ENCODE data around the gene TRANK1. TPM values are rescaled to one million over a fixed set of nuclear protein-coding genes. Genes with fewer than 3 reads are reported as not detected.

Gene TRANK1
- polyA plus RNA-seq, 1 donor (not counting 4 experiments of a cell fraction or from before 2014, with no cell fraction given): 3.2 TPM

DNA sequence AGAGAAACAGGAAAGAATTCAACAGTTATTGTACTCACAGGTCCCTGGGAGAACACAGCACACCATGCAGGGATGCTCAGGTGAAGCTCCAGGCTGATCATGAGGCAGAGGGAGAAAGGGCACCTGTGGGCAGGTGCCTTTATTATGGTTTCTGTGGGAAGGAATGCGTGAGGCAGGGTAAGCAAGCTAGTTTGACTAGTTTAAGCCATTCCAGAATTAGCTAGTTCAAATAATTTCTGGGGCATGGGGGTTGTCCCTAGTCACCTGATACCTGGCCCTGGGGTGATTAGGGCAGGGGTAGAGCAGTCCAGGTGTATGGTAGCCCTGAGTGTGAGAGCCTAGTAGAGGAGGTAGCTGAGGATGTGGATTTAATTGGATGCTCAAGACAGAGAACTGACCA is 132.6 kb downstream of the TRANK1 start:
- Histone ChIP-seq H4K20me1 (ENCODE audit: control insufficient read depth, extremely low read depth, insufficient read depth, low read length) (no peaks in the 10 kb centered on the region), H3K79me2 (ENCODE audit: control insufficient read depth, insufficient read depth, low read length) (no peaks in the 10 kb centered on the region), H3K9me3 (ENCODE audit: control insufficient read depth, low read depth, low read length) (no peaks in the 10 kb centered on the region), H3K27ac (ENCODE audit: control insufficient read depth, insufficient read depth, low read length) (no peak overlapping the region), H3K9me1 (ENCODE audit: control insufficient read depth, extremely low read depth, insufficient read depth, low read length) (no peaks in the 10 kb centered on the region), H3K36me3 (ENCODE audit: control insufficient read depth in 2 of 2, extremely low read depth in 1 of 2, insufficient read depth in 2 of 2, low read length in 2 of 2) (no peaks in the 10 kb centered on the region), H3K27me3 (ENCODE audit: control insufficient read depth, extremely low read depth, insufficient read depth, low read length) (no peaks in the 10 kb centered on the region), H3K9ac (ENCODE audit: control insufficient read depth, extremely low read depth, insufficient read depth, low read length) (no peak overlapping the region), H3K4me3 (ENCODE audit: control insufficient read depth in 2 of 3, extremely low read depth in 1 of 3, insufficient read depth in 2 of 3, low read depth in 1 of 3, low read length in 3 of 3) (no peak overlapping the region), H3K4me1 (ENCODE audit: control insufficient read depth, extremely low read depth, insufficient read depth, low read length) (peaks cover 12% of the 10 kb centered on the region), H3K4me2 (ENCODE audit: control insufficient read depth, extremely low read depth, insufficient read depth, low read depth, low read length) (no peak overlapping the region), H2AFZ (ENCODE audit: control insufficient read depth, low read length) (no peak overlapping the region)
- dilution Hi-C loops (cut with MboI; ENCODE audit: extremely low pct_ligation_motif_present, low sequenced_read_pairs): no loop called here
- FAIRE-seq: no peak
- no peak for DNase-seq (ENCODE audit: low read depth, low spot score)
- no peak for TF ChIP-seq EZH2 (IDR thresholded peaks at IDR 0.05; ENCODE audit: low read length)
- TF ChIP-seq, protein P1, sequence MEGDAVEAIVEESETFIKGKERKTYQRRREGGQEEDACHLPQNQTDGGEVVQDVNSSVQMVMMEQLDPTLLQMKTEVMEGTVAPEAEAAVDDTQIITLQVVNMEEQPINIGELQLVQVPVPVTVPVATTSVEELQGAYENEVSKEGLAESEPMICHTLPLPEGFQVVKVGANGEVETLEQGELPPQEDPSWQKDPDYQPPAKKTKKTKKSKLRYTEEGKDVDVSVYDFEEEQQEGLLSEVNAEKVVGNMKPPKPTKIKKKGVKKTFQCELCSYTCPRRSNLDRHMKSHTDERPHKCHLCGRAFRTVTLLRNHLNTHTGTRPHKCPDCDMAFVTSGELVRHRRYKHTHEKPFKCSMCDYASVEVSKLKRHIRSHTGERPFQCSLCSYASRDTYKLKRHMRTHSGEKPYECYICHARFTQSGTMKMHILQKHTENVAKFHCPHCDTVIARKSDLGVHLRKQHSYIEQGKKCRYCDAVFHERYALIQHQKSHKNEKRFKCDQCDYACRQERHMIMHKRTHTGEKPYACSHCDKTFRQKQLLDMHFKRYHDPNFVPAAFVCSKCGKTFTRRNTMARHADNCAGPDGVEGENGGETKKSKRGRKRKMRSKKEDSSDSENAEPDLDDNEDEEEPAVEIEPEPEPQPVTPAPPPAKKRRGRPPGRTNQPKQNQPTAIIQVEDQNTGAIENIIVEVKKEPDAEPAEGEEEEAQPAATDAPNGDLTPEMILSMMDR (optimal IDR thresholded peaks at IDR 0.05 in 1 of 3, IDR thresholded peaks at IDR 0.05 in 1 of 3, conservative IDR thresholded peaks at IDR 0.05 in 1 of 3; ENCODE audit: extremely low read depth in 1 of 3, insufficient read depth in 2 of 3, low read length in 3 of 3): no peak

DNA sequence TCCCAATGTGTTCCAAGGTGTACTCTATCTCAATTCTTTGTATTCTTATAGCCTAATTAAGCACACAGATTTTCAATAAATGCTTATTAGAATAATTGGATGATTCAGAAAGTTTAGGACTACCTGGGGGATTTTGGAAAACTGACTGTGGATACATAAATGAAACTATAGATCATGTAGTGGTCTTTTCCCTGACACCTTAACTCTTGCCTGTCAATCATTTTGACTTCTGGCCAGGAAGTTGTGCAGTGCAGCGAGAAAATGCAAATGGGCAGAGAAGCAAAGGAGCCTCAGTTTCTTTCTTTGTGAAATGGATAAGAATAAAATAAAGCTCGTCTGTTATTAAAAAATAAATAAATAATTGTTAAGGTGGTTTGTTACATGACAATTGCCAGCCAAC is 133.1 kb downstream of the TRANK1 start:
- H3K9me3 ChIP-seq (ENCODE audit: control insufficient read depth, low read depth, low read length): no peaks in the 10 kb centered on the region
- FAIRE-seq: no peak
- dilution Hi-C loops (cut with MboI; ENCODE audit: extremely low pct_ligation_motif_present, low sequenced_read_pairs): no loop called here

More for the DNA sequence above, 133.1 kb downstream of the TRANK1 start:
- Histone ChIP-seq H3K36me3 (ENCODE audit: control insufficient read depth in 2 of 2, extremely low read depth in 1 of 2, insufficient read depth in 2 of 2, low read length in 2 of 2) (no peaks in the 10 kb centered on the region), H3K4me3 (ENCODE audit: control insufficient read depth in 2 of 3, extremely low read depth in 1 of 3, insufficient read depth in 2 of 3, low read depth in 1 of 3, low read length in 3 of 3) (no peak overlapping the region), H3K9me1 (ENCODE audit: control insufficient read depth, extremely low read depth, insufficient read depth, low read length) (no peaks in the 10 kb centered on the region), H3K27me3 (ENCODE audit: control insufficient read depth, extremely low read depth, insufficient read depth, low read length) (no peaks in the 10 kb centered on the region), H3K27ac (ENCODE audit: control insufficient read depth, insufficient read depth, low read length) (no peak overlapping the region), H4K20me1 (ENCODE audit: control insufficient read depth, extremely low read depth, insufficient read depth, low read length) (no peaks in the 10 kb centered on the region), H3K9ac (ENCODE audit: control insufficient read depth, extremely low read depth, insufficient read depth, low read length) (no peak overlapping the region), H3K4me1 (ENCODE audit: control insufficient read depth, extremely low read depth, insufficient read depth, low read length) (peaks cover 12% of the 10 kb centered on the region), H2AFZ (ENCODE audit: control insufficient read depth, low read length) (no peak overlapping the region), H3K79me2 (ENCODE audit: control insufficient read depth, insufficient read depth, low read length) (no peaks in the 10 kb centered on the region), H3K4me2 (ENCODE audit: control insufficient read depth, extremely low read depth, insufficient read depth, low read depth, low read length) (no peak overlapping the region)
- DNase-seq (ENCODE audit: low read depth, low spot score): no peak
- no peak for TF ChIP-seq EZH2 (IDR thresholded peaks at IDR 0.05; ENCODE audit: low read length)
- TF ChIP-seq, protein P1 (optimal IDR thresholded peaks at IDR 0.05 in 1 of 3, IDR thresholded peaks at IDR 0.05 in 1 of 3, conservative IDR thresholded peaks at IDR 0.05 in 1 of 3; ENCODE audit: extremely low read depth in 1 of 3, insufficient read depth in 2 of 3, low read length in 3 of 3): no peak

All from keratinocyte (primary cell).